ENCODE measurements around the gene C16orf90.

DNA sequence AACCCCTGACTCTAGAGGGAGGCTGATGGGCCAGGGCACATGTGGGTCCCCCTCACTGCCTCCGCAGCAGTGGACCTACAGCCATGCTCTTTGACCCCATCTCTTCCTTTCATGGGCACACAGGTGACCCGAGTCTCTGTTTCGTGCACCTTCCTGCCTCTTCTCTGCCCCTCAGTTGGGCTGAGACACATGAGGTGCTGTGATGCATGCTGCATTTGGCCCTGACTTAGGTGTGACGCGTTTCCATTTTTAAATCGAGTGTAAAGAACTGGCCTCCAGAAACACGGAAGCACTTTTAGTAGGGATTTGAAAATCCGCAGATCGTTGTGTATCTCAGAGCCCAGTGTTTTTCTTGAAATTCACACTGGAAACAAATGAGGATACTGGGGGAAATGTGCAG is 24.6 kb downstream of the C16orf90 start:
- TF ChIP-seq, protein P1, sequence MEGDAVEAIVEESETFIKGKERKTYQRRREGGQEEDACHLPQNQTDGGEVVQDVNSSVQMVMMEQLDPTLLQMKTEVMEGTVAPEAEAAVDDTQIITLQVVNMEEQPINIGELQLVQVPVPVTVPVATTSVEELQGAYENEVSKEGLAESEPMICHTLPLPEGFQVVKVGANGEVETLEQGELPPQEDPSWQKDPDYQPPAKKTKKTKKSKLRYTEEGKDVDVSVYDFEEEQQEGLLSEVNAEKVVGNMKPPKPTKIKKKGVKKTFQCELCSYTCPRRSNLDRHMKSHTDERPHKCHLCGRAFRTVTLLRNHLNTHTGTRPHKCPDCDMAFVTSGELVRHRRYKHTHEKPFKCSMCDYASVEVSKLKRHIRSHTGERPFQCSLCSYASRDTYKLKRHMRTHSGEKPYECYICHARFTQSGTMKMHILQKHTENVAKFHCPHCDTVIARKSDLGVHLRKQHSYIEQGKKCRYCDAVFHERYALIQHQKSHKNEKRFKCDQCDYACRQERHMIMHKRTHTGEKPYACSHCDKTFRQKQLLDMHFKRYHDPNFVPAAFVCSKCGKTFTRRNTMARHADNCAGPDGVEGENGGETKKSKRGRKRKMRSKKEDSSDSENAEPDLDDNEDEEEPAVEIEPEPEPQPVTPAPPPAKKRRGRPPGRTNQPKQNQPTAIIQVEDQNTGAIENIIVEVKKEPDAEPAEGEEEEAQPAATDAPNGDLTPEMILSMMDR (IDR thresholded peaks at IDR 0.05): no peak
- no peak for TF ChIP-seq EP300 (IDR thresholded peaks at IDR 0.05)
